Stomach (tissue), 9 donors: Measurements from ENCODE around the gene PXYLP1. TPM values are rescaled to one million over a fixed set of nuclear protein-coding genes. Genes with fewer than 3 reads are reported as not detected.

Experiments used
- DNase-seq, 2 donors: peaks; one replicate each; pipeline versions ENCODE4 v3.0.0 to v3.0.0-alpha.2; 2013 to 2019
- H3K27ac ChIP-seq, 5 donors: fragments of 200-600 bp in 4 of 5; sonication (generic) in 4 of 5; one replicate each; pipeline ENCODE4 v1.5.1; 2013 to 2019; ENCODE audit warnings: mild to moderate bottlenecking in 1 of 5, moderate library complexity in 1 of 5
- H3K27me3 ChIP-seq, 3 donors: fragments of 200-600 bp; sonication (generic); one replicate each; pipeline ENCODE4 v1.5.1; 2017 to 2019; ENCODE audit warnings: mixed run types in 1 of 3
- H3K36me3 ChIP-seq, 4 donors: fragments of 200-600 bp; sonication (generic); 1 replicate in 3 of 4; 2 replicates in 1 of 4; pipeline ENCODE4 v1.5.1; 2016 to 2019
- H3K4me1 ChIP-seq, 4 donors: fragments of 200-600 bp; sonication (generic); one replicate each; pipeline ENCODE4 v1.5.1; 2016 to 2019
- H3K4me3 ChIP-seq, 4 donors: fragments of 200-600 bp; sonication (generic) in 3 of 4; one replicate each; pipeline ENCODE4 v1.5.1; 2016 to 2019; ENCODE audit warnings: mild to moderate bottlenecking in 1 of 4
- H3K9me3 ChIP-seq, 4 donors: fragments of 200-600 bp; sonication (generic); one replicate each; pipeline ENCODE4 v1.5.1; 2016 to 2019
- EP300 ChIP-seq: sonication (generic); formaldehyde crosslinking; IDR thresholded peaks from one replicate; pipeline ENCODE4 v1.6.1; 2017; ENCODE audit warnings: antibody characterized with exemption
- POLR2A ChIP-seq, 4 donors: fragments of 450-650 bp; IDR thresholded peaks; one replicate each; pipeline ENCODE4 v1.6.1; 2016; ENCODE audit warnings: antibody characterized with exemption in 4 of 4, control low read depth in 2 of 4, mild to moderate bottlenecking in 1 of 4, moderate library complexity in 1 of 4
- POLR2AphosphoS5 ChIP-seq, 3 donors: sonication (generic); formaldehyde crosslinking; IDR thresholded peaks; one replicate each; pipeline ENCODE4 v1.6.1; 2016; ENCODE audit warnings: antibody characterized with exemption in 3 of 3
- WGBS, 5 donors: extraction: QIAGEN DNeasy Blood & Tissue Kit in 3 of 5; methylation state at CpG; one replicate each; pipeline versions ENCODE4 v1.1.5 to v1.1.7; 2013 to 2018; 5-methylcytosine and 5-hydroxymethylcytosine counted together
- intact Hi-C: fragments of 100-400 bp; cut with DNase I; formaldehyde crosslinking; loops from one replicate; pipeline ENCODE4 v1.15.1; 2023; ENCODE audit warnings: low total_unique reads
- polyA plus RNA-seq, 3 donors: library from polyadenylated mRNA; stranded (reverse); fragments of 200-250 nt; gene quantifications; one replicate each; pipeline ENCODE4 v1.2.3, GENCODE V29; 2013
- total RNA-seq, 5 donors: library from RNA; depleted of rRNA; stranded (reverse); fragments of >200 nt; gene quantifications; one replicate each; pipeline versions ENCODE4 v1.1.0 to v1.2.3, GENCODE V29; 2014 to 2016
- TF ChIP-seq, protein P1 (sequence below), 7 experiments: fragments of 450-650 bp in 4 of 7; fragments of 200-600 bp in 3 of 7; sonication (generic) in 3 of 7; IDR thresholded peaks; one replicate each; pipeline ENCODE4 v1.5.1; 2016 to 2019; ENCODE audit warnings: antibody characterized with exemption in 7 of 7, control low read depth in 2 of 7, mild to moderate bottlenecking in 1 of 7
- donor health status: healthy with polysubstance abuse.
- donor health status: Bipolar disorder and iron deficiency.
- donor health status: healthy.

The PXYLP1 gene
- total and polyA plus RNA-seq, 8 donors, result 0.58 to 24.8 (median 3.8) TPM

DNA sequence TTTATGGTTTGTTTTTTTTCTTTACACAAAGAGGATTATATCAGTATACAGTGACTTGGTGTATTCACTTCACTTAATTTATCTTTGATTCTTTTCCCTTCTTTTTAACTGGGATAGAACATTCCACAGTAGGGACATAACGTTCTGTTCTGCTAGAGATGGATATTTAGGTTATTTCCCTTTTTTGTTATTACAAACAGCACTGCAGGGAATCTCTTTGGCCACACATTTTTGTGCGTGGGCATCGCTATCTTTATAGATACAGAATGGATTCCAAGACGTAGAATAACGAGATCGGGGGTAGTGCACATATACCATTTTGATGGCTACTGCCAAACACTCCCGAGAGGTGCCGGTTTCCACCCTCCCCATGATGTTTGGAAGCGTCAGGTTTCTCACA, 44.8 kb downstream of the PXYLP1 start:
- DNase-seq, result no peak
- intact Hi-C loops, result no loop called here
- Histone ChIP-seq H3K27ac (no peak overlapping the region), H3K36me3 (peaks cover 2 to 21% (median 12%) of the 10 kb centered on the region in 4 donors), H3K27me3 (no peaks in the 10 kb centered on the region), H3K4me3 (no peak overlapping the region), H3K9me3 (no peaks in the 10 kb centered on the region), H3K4me1 (peaks cover 0 to 17% (median 7%) of the 10 kb centered on the region in 4 donors)
- TF ChIP-seq, protein P1, sequence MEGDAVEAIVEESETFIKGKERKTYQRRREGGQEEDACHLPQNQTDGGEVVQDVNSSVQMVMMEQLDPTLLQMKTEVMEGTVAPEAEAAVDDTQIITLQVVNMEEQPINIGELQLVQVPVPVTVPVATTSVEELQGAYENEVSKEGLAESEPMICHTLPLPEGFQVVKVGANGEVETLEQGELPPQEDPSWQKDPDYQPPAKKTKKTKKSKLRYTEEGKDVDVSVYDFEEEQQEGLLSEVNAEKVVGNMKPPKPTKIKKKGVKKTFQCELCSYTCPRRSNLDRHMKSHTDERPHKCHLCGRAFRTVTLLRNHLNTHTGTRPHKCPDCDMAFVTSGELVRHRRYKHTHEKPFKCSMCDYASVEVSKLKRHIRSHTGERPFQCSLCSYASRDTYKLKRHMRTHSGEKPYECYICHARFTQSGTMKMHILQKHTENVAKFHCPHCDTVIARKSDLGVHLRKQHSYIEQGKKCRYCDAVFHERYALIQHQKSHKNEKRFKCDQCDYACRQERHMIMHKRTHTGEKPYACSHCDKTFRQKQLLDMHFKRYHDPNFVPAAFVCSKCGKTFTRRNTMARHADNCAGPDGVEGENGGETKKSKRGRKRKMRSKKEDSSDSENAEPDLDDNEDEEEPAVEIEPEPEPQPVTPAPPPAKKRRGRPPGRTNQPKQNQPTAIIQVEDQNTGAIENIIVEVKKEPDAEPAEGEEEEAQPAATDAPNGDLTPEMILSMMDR (IDR thresholded peaks at IDR 0.05), result no peak
- TF ChIP-seq POLR2A (IDR thresholded peaks at IDR 0.05) (no peak), EP300 (no peak), POLR2AphosphoS5 (IDR thresholded peaks at IDR 0.05) (no peak)
- 73 to 83% (median 77%) methylated on average over 9 of the region's 9 CpGs for WGBS, 5 donors

DNA sequence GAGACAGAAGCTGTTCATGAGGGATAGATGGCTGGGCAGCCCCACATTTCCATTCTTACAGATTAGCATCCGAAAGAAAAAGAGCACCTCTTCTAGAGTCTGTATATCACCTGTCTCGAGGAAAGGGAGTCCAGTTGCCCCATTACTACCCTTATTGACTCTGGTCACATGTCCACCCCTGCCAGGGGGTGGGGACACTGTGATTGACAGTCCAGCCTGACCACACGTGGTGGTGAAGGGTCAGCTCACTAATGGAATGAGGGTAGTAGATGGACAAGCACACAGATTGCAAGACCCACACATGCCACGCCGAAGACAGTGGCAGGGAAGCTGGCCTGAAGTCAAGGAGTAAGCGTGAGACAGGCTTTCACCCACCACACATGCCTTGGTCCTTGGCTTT, 45.8 kb downstream of the PXYLP1 start:
- peaks cover 0 to 17% (median 7%) of the 10 kb centered on the region in 4 donors for H3K4me1 ChIP-seq
- no peaks in the 10 kb centered on the region for H3K27me3 ChIP-seq
- TF ChIP-seq POLR2A (IDR thresholded peaks at IDR 0.05), result no peak
- TF ChIP-seq EP300, result no peak
- TF ChIP-seq, protein P1 (IDR thresholded peaks at IDR 0.05), result no peak
- no peak for TF ChIP-seq POLR2AphosphoS5 (IDR thresholded peaks at IDR 0.05)
- H3K4me3 ChIP-seq, result no peak overlapping the region
- WGBS, 5 donors, result 66 to 86% (median 69%) methylated on average over 6 of the region's 6 CpGs
- H3K36me3 ChIP-seq, result peaks cover 2 to 21% (median 17%) of the 10 kb centered on the region in 4 donors
- H3K9me3 ChIP-seq, result no peaks in the 10 kb centered on the region
- DNase-seq, result no peak
- intact Hi-C loops, result no loop called here
- H3K27ac ChIP-seq, result no peak overlapping the region

DNA sequence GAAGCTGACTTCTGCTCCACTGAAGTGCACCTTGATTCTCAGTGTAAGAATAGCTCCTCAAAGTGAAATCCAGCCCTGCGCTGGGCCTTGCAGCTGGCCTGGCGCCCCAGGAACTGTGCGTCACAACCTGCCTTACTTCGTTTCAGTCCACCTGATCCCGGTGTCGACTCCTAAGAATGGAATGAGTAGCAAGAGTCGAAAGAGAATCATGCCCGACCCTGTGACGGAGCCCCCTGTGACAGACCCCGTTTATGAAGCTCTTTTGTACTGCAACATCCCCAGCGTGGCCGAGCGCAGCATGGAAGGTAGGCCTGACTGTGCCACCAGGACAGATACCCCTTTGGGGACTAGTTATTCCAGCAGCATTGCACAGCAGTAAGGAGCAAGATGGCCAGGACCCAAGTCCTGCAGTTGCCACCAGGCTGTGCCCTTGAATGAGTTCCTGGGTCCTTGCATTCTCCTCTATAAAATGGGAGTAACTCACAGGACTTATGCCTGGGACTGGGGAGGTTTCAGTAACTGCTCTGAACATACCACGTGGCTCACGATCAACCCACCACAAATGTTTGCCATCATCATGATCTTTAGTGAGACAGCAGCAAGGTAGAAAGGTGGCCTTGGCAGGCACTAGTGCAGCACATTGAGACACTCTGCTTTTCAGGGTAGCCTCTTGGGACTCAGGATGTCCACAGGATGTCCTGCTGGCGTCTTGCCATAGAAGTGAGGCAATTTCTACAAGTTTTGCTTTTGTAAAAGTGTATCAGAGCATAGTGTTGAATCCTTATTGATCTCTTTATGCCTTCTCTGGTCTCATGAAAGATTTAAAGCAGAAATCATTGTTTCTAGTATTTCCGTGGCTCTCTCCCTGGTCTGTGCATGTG, 46.8 kb downstream of the PXYLP1 start:
- no peaks in the 10 kb centered on the region for H3K9me3 ChIP-seq
- intact Hi-C loops, result no loop called here
- H3K36me3 ChIP-seq, result peaks cover 2 to 21% (median 17%) of the 10 kb centered on the region in 4 donors
- TF ChIP-seq, protein P1 (IDR thresholded peaks at IDR 0.05), result no peak
- TF ChIP-seq POLR2A (IDR thresholded peaks at IDR 0.05) (no peak), EP300 (no peak), POLR2AphosphoS5 (IDR thresholded peaks at IDR 0.05) (no peak)
- DNase-seq, result no peak
- 88 to 95% (median 94%) methylated on average over 16 to 17 of the region's 17 CpGs for WGBS, 5 donors
- peaks cover 0 to 17% (median 7%) of the 10 kb centered on the region in 4 donors for H3K4me1 ChIP-seq
- peak overlapping the region in 1 of 5 donors; percentile 57 for H3K27ac ChIP-seq
- no peaks in the 10 kb centered on the region for H3K27me3 ChIP-seq
- no peak overlapping the region for H3K4me3 ChIP-seq

DNA sequence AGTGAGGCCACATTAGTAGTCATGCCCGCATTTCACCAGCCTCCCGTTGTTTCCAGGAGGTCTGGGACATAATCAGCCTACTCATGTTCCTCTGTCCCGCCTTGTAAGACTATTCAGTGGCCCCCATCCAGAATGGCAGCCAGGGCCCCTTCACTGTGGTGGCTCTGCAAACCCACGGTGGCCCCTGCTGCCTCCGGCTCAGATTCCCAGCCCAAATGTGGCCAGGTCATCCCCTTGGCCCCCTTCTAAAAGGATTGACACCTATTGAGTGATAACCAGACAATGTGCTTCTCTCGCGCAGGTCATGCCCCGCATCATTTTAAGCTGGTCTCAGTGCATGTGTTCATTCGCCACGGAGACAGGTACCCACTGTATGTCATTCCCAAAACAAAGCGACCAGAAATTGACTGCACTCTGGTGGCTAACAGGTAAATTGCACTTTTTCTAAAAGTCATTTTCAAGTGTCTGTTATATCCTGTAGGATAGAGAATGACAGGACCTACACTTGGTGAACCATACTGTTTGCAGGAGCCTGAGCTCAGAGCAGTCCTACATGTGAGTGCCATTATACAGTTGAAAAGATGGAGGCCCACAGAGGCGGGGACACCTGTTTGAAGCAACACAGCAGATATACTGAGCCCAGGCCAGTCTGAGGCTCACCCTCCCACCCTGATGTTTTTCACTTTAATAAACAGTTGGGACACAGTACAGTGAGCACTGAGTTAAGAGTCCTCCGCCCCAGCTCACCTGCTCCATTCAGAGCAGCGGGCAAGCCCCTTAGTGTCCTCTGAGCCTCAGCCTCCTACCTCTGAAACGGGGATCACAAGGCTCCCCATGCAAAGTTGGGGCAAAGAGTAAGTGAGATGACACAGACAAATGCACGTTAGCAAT, 47.7 kb downstream of the PXYLP1 start:
- Histone ChIP-seq H3K9me3 (no peaks in the 10 kb centered on the region), H3K4me1 (peaks cover 0 to 17% (median 7%) of the 10 kb centered on the region in 4 donors), H3K27ac (peak overlapping the region in 2 of 5 donors; percentile 27 to 57), H3K4me3 (no peak overlapping the region), H3K27me3 (no peaks in the 10 kb centered on the region), H3K36me3 (peaks cover 2 to 21% (median 17%) of the 10 kb centered on the region in 4 donors)
- intact Hi-C loops, result no loop called here
- TF ChIP-seq POLR2AphosphoS5 (IDR thresholded peaks at IDR 0.05), result no peak
- no peak for TF ChIP-seq POLR2A (IDR thresholded peaks at IDR 0.05)
- TF ChIP-seq, protein P1 (IDR thresholded peaks at IDR 0.05), result peak in 5 of 7 experiments; percentile 31 to 69 (median 55)
- 53 to 66% (median 62%) methylated on average over 16 of the region's 16 CpGs for WGBS, 5 donors
- DNase-seq, result peak in 1 of 2 donors; percentile 56
